Colonic mucosa (tissue), 4 donors: ENCODE measurements around the gene AQP10. TPM values are rescaled to one million over a fixed set of nuclear protein-coding genes. Genes with fewer than 3 reads are reported as not detected.

Experiments used
- DNase-seq: peaks from one replicate; pipeline ENCODE4 v3.0.0-alpha.2; 2020
- H3K27ac ChIP-seq: fragments of 200-600 bp; one replicate; pipeline ENCODE4 v1.8.0; 2021
- H3K27me3 ChIP-seq: fragments of 200-600 bp; one replicate; pipeline ENCODE4 v1.8.0; 2021
- H3K36me3 ChIP-seq: fragments of 200-600 bp; one replicate; pipeline ENCODE4 v1.8.0; 2021
- H3K4me1 ChIP-seq: fragments of 200-600 bp; one replicate; pipeline ENCODE4 v1.8.0; 2021; ENCODE audit warnings: mild to moderate bottlenecking
- H3K4me3 ChIP-seq: fragments of 200-600 bp; one replicate; pipeline ENCODE4 v1.8.0; 2021
- H3K9ac ChIP-seq, 2 donors: one replicate each; pipeline ENCODE4 v1.7.0; 2013; ENCODE audit warnings: control low read depth in 2 of 2, low read depth in 2 of 2, low read length in 2 of 2
- H3K9me3 ChIP-seq: fragments of 200-600 bp; one replicate; pipeline ENCODE4 v1.8.0; 2021
- CTCF ChIP-seq: fragments of 200-600 bp; IDR thresholded peaks from one replicate; pipeline ENCODE4 v1.8.0; 2022; ENCODE audit warnings: antibody characterized with exemption, mild to moderate bottlenecking
- intact Hi-C: fragments of 100-400 bp; cut with DNase I; formaldehyde crosslinking; loops from one replicate; pipeline ENCODE4 v1.14.1; 2022
- total RNA-seq, 2 donors: library from RNA; stranded (reverse); fragmentation: NEBNext Ultra II Directional in 1 of 2; extraction: Animal tissue kit (Norgen Biotek cat#: 25700) in 1 of 2; gene quantifications; one replicate each; pipeline ENCODE4 v1.2.1, GENCODE V29; 2021
- donor health status: healthy.
- donor health status: DM: no; HTN: no; CAD: no.
- donor health status: DM: no; HTN: no; CAD: no.

AQP10 gene
- total RNA-seq, 2 donors from 2014 or later: 0.27 TPM; not detected in 1

GRCh38 chr1:154325583-154326545, 5.0 kb downstream of the AQP10 start:
- peak; percentile 69 for DNase-seq
- no peak for TF ChIP-seq CTCF
- no peaks in the 10 kb centered on the region for H3K36me3 ChIP-seq
- H3K27me3 ChIP-seq: peaks cover 10% of the 10 kb centered on the region
- H3K9ac ChIP-seq: peak overlapping the region; percentile 76 to 83
- H3K4me1 ChIP-seq: peaks cover 12% of the 10 kb centered on the region
- H3K27ac ChIP-seq: peak overlapping the region; percentile 86
- H3K4me3 ChIP-seq: peak overlapping the region; percentile 46
- intact Hi-C loops: no loop called here
- no peaks in the 10 kb centered on the region for H3K9me3 ChIP-seq

- no peak for TF ChIP-seq CTCF
- Histone ChIP-seq H3K4me1 (peaks cover 12% of the 10 kb centered on the region), H3K36me3 (no peaks in the 10 kb centered on the region), H3K27me3 (peaks cover 10% of the 10 kb centered on the region), H3K9me3 (no peaks in the 10 kb centered on the region), H3K4me3 (peak overlapping the region; percentile 46), H3K27ac (peak overlapping the region; percentile 86), H3K9ac (peak overlapping the region; percentile 49 to 83)
- intact Hi-C loops: no loop called here
- DNase-seq: peak; percentile 52
These were observed 5.9 kb downstream of the AQP10 start for GRCh38 chr1:154326546-154327465.

GRCh38 chr1:154327466-154328317, 6.8 kb downstream of the AQP10 start:
- peaks cover 12% of the 10 kb centered on the region for H3K4me1 ChIP-seq
- peak; percentile 56 for DNase-seq
- intact Hi-C loops: no loop called here
- peak overlapping the region; percentile 60 to 62 for H3K9ac ChIP-seq
- peak overlapping the region; percentile 37 for H3K4me3 ChIP-seq
- no peaks in the 10 kb centered on the region for H3K36me3 ChIP-seq
- TF ChIP-seq CTCF: no peak
- H3K27ac ChIP-seq: peak overlapping the region; percentile 86
- no peaks in the 10 kb centered on the region for H3K9me3 ChIP-seq
- H3K27me3 ChIP-seq: peaks cover 10% of the 10 kb centered on the region

- Histone ChIP-seq H3K9me3 (no peaks in the 10 kb centered on the region), H3K4me1 (peaks cover 12% of the 10 kb centered on the region), H3K36me3 (no peaks in the 10 kb centered on the region), H3K27me3 (peaks cover 10% of the 10 kb centered on the region), H3K27ac (no peak overlapping the region), H3K4me3 (peak overlapping the region; percentile 37), H3K9ac (peak overlapping the region; percentile 60 to 62)
- intact Hi-C loops: no loop called here
- peak; percentile 83 for DNase-seq
- no peak for TF ChIP-seq CTCF
These were observed 7.6 kb downstream of the AQP10 start for GRCh38 chr1:154328318-154329151.
